Measurements from ENCODE around the gene ZNF581.

Gene ZNF581

GRCh38 chr19:55645512-55645881 lies 2.0 kb downstream of the ZNF581 start:
- peak overlapping the region; percentile 36 for H3K27ac Mint-ChIP-seq
- H3K4me3 Mint-ChIP-seq = peak overlapping the region; percentile 40
- H3K27me3 Mint-ChIP-seq (ENCODE audit: low read depth) = no peaks in the 10 kb centered on the region
- peaks cover 31% of the 10 kb centered on the region for H3K4me1 Mint-ChIP-seq (ENCODE audit: low read depth)
- H3K9me3 Mint-ChIP-seq = no peaks in the 10 kb centered on the region
- peaks cover 12% of the 10 kb centered on the region for H3K36me3 Mint-ChIP-seq (ENCODE audit: low read depth)

GRCh38 chr19:55646889-55647731 lies 3.7 kb downstream of the ZNF581 start:
- no peaks in the 10 kb centered on the region for H3K9me3 Mint-ChIP-seq
- H3K27ac Mint-ChIP-seq = peak overlapping the region; percentile 31
- H3K4me3 Mint-ChIP-seq = peak overlapping the region; percentile 79
- H3K27me3 Mint-ChIP-seq (ENCODE audit: low read depth) = no peaks in the 10 kb centered on the region
- peaks cover 26% of the 10 kb centered on the region for H3K4me1 Mint-ChIP-seq (ENCODE audit: low read depth)
- peaks cover 16% of the 10 kb centered on the region for H3K36me3 Mint-ChIP-seq (ENCODE audit: low read depth)

- peaks cover 23% of the 10 kb centered on the region for H3K4me1 Mint-ChIP-seq (ENCODE audit: low read depth)
- H3K9me3 Mint-ChIP-seq = no peaks in the 10 kb centered on the region
- H3K4me3 Mint-ChIP-seq = peak within 1 kb of the TSS; percentile 79
- peaks cover 17% of the 10 kb centered on the region for H3K36me3 Mint-ChIP-seq (ENCODE audit: low read depth)
- no peaks in the 10 kb centered on the region for H3K27me3 Mint-ChIP-seq (ENCODE audit: low read depth)
- peak within 1 kb of the TSS; percentile 65 for H3K27ac Mint-ChIP-seq
Observed at GRCh38 chr19:55647732-55648584, 4.5 kb downstream of the ZNF581 start, which contains the start of gene CCDC106. CCDC106 (plus strand) TSS chr19:55648212; CDS start chr19:55649047, 835 bp downstream.

- Mint-ChIP-seq H3K9me3 (no peaks in the 10 kb centered on the region), H3K36me3 (ENCODE audit: low read depth) (peaks cover 17% of the 10 kb centered on the region), H3K27ac (peak overlapping the region; percentile 62), H3K4me1 (ENCODE audit: low read depth) (peaks cover 18% of the 10 kb centered on the region), H3K4me3 (peak overlapping the region; percentile 76), H3K27me3 (ENCODE audit: low read depth) (no peaks in the 10 kb centered on the region)
Observed at GRCh38 chr19:55648585-55649267, 5.3 kb downstream of the ZNF581 start.

- Mint-ChIP-seq H3K9me3 (no peaks in the 10 kb centered on the region), H3K36me3 (ENCODE audit: low read depth) (peaks cover 17% of the 10 kb centered on the region), H3K27ac (peak overlapping the region; percentile 34), H3K27me3 (ENCODE audit: low read depth) (no peaks in the 10 kb centered on the region), H3K4me3 (peak overlapping the region; percentile 73), H3K4me1 (ENCODE audit: low read depth) (peaks cover 14% of the 10 kb centered on the region)
Observed at GRCh38 chr19:55649268-55650125, 6.0 kb downstream of the ZNF581 start.

GRCh38 chr19:55650126-55650557 lies 6.7 kb downstream of the ZNF581 start:
- Mint-ChIP-seq H3K36me3 (ENCODE audit: low read depth) (peaks cover 17% of the 10 kb centered on the region), H3K27me3 (ENCODE audit: low read depth) (no peaks in the 10 kb centered on the region), H3K27ac (peak overlapping the region; percentile 34), H3K9me3 (no peaks in the 10 kb centered on the region), H3K4me3 (peak overlapping the region; percentile 61), H3K4me1 (ENCODE audit: low read depth) (peaks cover 14% of the 10 kb centered on the region)

GRCh38 chr19:55650602-55651230 lies 7.3 kb downstream of the ZNF581 start:
- Mint-ChIP-seq H3K27ac (no peak overlapping the region), H3K27me3 (ENCODE audit: low read depth) (no peaks in the 10 kb centered on the region), H3K4me1 (ENCODE audit: low read depth) (peaks cover 12% of the 10 kb centered on the region), H3K9me3 (no peaks in the 10 kb centered on the region), H3K4me3 (peak overlapping the region; percentile 61), H3K36me3 (ENCODE audit: low read depth) (peaks cover 16% of the 10 kb centered on the region)

GRCh38 chr19:55651236-55651635 lies 7.8 kb downstream of the ZNF581 start:
- H3K36me3 Mint-ChIP-seq (ENCODE audit: low read depth) = peaks cover 21% of the 10 kb centered on the region
- no peak overlapping the region for H3K4me3 Mint-ChIP-seq
- no peak overlapping the region for H3K27ac Mint-ChIP-seq
- H3K27me3 Mint-ChIP-seq (ENCODE audit: low read depth) = no peaks in the 10 kb centered on the region
- no peaks in the 10 kb centered on the region for H3K9me3 Mint-ChIP-seq
- peaks cover 16% of the 10 kb centered on the region for H3K4me1 Mint-ChIP-seq (ENCODE audit: low read depth)

- no peak overlapping the region for H3K4me3 Mint-ChIP-seq
- H3K27ac Mint-ChIP-seq = peak overlapping the region; percentile 39
- no peaks in the 10 kb centered on the region for H3K27me3 Mint-ChIP-seq (ENCODE audit: low read depth)
- peaks cover 20% of the 10 kb centered on the region for H3K36me3 Mint-ChIP-seq (ENCODE audit: low read depth)
- H3K9me3 Mint-ChIP-seq = no peaks in the 10 kb centered on the region
- H3K4me1 Mint-ChIP-seq (ENCODE audit: low read depth) = peaks cover 20% of the 10 kb centered on the region
Observed at GRCh38 chr19:55652311-55653128, 9.1 kb downstream of the ZNF581 start.

GRCh38 chr19:55653651-55654322 lies 10.3 kb downstream of the ZNF581 start:
- H3K4me3 Mint-ChIP-seq = peak overlapping the region; percentile 87
- H3K36me3 Mint-ChIP-seq (ENCODE audit: low read depth) = peaks cover 22% of the 10 kb centered on the region
- peak overlapping the region; percentile 94 for H3K27ac Mint-ChIP-seq
- no peaks in the 10 kb centered on the region for H3K9me3 Mint-ChIP-seq
- H3K27me3 Mint-ChIP-seq (ENCODE audit: low read depth) = no peaks in the 10 kb centered on the region
- peaks cover 24% of the 10 kb centered on the region for H3K4me1 Mint-ChIP-seq (ENCODE audit: low read depth)

GRCh38 chr19:55654323-55654867 lies 10.9 kb downstream of the ZNF581 start:
- Mint-ChIP-seq H3K27ac (peak overlapping the region; percentile 94), H3K36me3 (ENCODE audit: low read depth) (peaks cover 23% of the 10 kb centered on the region), H3K4me1 (ENCODE audit: low read depth) (peaks cover 25% of the 10 kb centered on the region), H3K9me3 (no peaks in the 10 kb centered on the region), H3K4me3 (peak overlapping the region; percentile 87), H3K27me3 (ENCODE audit: low read depth) (no peaks in the 10 kb centered on the region)
